HG03025 (cell line): ENCODE data around the gene CSKMT.

Source experiments
- ATAC-seq: cut with Tn5 transposase; IDR thresholded peaks from one replicate; pipeline ENCODE4 v1.9.1; 2021; ENCODE audit warnings: mild to moderate bottlenecking, moderate library complexity; ENCODE audit not compliant: unreplicated experiment, low FRiP score

CSKMT gene

GRCh38 chr11:62713343-62713742 lies 48.2 kb downstream of the CSKMT start:
- no peak for ATAC-seq

- ATAC-seq: no peak
Observed at GRCh38 chr11:62715150-62716130, 50.3 kb downstream of the CSKMT start.

GRCh38 chr11:62716206-62716605 lies 51.1 kb downstream of the CSKMT start:
- no peak for ATAC-seq

GRCh38 chr11:62716816-62717215 lies 51.7 kb downstream of the CSKMT start:
- ATAC-seq: no peak
